ENCODE measurements around the gene MED10.

MED10 gene

GRCh38 chr5:6424110-6424659, 45.8 kb upstream of the MED10 start:
- no peaks in the 10 kb centered on the region for H4K20me1 ChIP-seq (ENCODE audit: insufficient read depth, low read length)
- no peak overlapping the region for H3K4me2 ChIP-seq (ENCODE audit: low read depth, low read length)
- H3K4me1 ChIP-seq (ENCODE audit: low read length), result no peaks in the 10 kb centered on the region
- TF ChIP-seq EZH2 (optimal IDR thresholded peaks at IDR 0.05; ENCODE audit: low read depth, low read length), result no peak
- TF ChIP-seq, protein P1, sequence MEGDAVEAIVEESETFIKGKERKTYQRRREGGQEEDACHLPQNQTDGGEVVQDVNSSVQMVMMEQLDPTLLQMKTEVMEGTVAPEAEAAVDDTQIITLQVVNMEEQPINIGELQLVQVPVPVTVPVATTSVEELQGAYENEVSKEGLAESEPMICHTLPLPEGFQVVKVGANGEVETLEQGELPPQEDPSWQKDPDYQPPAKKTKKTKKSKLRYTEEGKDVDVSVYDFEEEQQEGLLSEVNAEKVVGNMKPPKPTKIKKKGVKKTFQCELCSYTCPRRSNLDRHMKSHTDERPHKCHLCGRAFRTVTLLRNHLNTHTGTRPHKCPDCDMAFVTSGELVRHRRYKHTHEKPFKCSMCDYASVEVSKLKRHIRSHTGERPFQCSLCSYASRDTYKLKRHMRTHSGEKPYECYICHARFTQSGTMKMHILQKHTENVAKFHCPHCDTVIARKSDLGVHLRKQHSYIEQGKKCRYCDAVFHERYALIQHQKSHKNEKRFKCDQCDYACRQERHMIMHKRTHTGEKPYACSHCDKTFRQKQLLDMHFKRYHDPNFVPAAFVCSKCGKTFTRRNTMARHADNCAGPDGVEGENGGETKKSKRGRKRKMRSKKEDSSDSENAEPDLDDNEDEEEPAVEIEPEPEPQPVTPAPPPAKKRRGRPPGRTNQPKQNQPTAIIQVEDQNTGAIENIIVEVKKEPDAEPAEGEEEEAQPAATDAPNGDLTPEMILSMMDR (IDR thresholded peaks at IDR 0.05; ENCODE audit: low read length), result no peak
- no peak for TF ChIP-seq EZH2phosphoT487 (IDR thresholded peaks at IDR 0.05; ENCODE audit: low read length)
- DNase-seq, result no peak
- H3K9ac ChIP-seq (ENCODE audit: low read length), result no peak overlapping the region
- H2AFZ ChIP-seq (ENCODE audit: low read length), result no peak overlapping the region
- H3F3A ChIP-seq (ENCODE audit: insufficient read depth, low read length), result no peaks in the 10 kb centered on the region
- no peaks in the 10 kb centered on the region for H3K36me3 ChIP-seq (replicated peaks; ENCODE audit: insufficient read depth, low read length)
- H3K27ac ChIP-seq (ENCODE audit: low read length), result no peak overlapping the region
- H3K79me2 ChIP-seq (ENCODE audit: low read length), result no peaks in the 10 kb centered on the region
- no peaks in the 10 kb centered on the region for H3K9me3 ChIP-seq (replicated peaks; ENCODE audit: insufficient read depth, low read length)
- H3K9me2 ChIP-seq (replicated peaks; ENCODE audit: insufficient read depth, low read length), result no peaks in the 10 kb centered on the region
- no peak overlapping the region for H3K4me3 ChIP-seq (ENCODE audit: low read length)
- H3K27me3 ChIP-seq (replicated peaks; ENCODE audit: insufficient read depth, low read length), result no peaks in the 10 kb centered on the region

DNA sequence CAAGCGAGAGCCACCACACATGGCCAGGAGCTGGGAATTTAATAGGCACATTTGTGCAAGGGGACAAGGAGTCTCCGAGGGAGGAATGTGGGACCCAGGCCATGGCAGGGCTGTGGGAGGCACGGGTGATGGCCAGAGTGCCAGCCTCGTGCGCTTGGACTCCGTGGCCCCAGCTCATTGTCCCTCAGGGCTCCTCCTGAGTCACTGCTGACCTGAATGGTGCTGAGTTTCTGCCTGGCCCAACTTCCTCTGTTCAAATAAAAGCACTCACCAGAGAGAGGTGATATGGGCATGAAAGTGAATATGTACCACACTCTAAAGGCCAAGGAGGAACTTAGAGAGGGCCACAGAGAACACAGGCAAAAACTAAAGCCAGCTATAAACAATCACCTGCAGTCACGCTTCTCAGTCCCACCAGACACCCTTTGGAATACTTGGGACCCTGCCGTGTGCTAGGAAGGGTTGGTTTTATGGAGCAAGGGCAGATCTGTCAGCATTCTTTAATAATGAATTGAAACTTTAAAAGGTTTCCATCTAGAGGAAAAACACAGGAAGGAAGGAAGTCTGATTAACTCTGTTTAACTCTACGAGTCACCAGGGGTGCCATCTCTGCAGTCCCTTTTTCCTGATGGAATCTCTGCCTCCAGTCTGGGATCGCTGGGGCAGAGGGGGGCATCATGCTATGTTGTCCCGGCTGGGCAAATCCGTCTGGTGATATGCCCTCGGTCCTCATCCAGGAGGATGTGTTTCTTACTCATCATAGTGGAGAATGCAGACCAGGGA, 45.2 kb upstream of the MED10 start:
- Histone ChIP-seq H2AFZ (ENCODE audit: low read length) (no peak overlapping the region), H3K4me3 (ENCODE audit: low read length) (no peak overlapping the region), H3K27me3 (replicated peaks; ENCODE audit: insufficient read depth, low read length) (no peaks in the 10 kb centered on the region), H3K9me2 (replicated peaks; ENCODE audit: insufficient read depth, low read length) (no peaks in the 10 kb centered on the region), H3K36me3 (replicated peaks; ENCODE audit: insufficient read depth, low read length) (no peaks in the 10 kb centered on the region), H3K79me2 (ENCODE audit: low read length) (no peaks in the 10 kb centered on the region), H3F3A (ENCODE audit: insufficient read depth, low read length) (no peaks in the 10 kb centered on the region), H3K9ac (ENCODE audit: low read length) (no peak overlapping the region), H3K9me3 (replicated peaks; ENCODE audit: insufficient read depth, low read length) (no peaks in the 10 kb centered on the region), H3K4me2 (ENCODE audit: low read depth, low read length) (no peak overlapping the region), H3K4me1 (ENCODE audit: low read length) (no peaks in the 10 kb centered on the region), H4K20me1 (ENCODE audit: insufficient read depth, low read length) (no peaks in the 10 kb centered on the region), H3K27ac (ENCODE audit: low read length) (no peak overlapping the region)
- no peak for DNase-seq
- TF ChIP-seq EZH2 (optimal IDR thresholded peaks at IDR 0.05; ENCODE audit: low read depth, low read length) (no peak), EZH2phosphoT487 (IDR thresholded peaks at IDR 0.05; ENCODE audit: low read length) (no peak)
- TF ChIP-seq, protein P1 (IDR thresholded peaks at IDR 0.05; ENCODE audit: low read length), result no peak

DNA sequence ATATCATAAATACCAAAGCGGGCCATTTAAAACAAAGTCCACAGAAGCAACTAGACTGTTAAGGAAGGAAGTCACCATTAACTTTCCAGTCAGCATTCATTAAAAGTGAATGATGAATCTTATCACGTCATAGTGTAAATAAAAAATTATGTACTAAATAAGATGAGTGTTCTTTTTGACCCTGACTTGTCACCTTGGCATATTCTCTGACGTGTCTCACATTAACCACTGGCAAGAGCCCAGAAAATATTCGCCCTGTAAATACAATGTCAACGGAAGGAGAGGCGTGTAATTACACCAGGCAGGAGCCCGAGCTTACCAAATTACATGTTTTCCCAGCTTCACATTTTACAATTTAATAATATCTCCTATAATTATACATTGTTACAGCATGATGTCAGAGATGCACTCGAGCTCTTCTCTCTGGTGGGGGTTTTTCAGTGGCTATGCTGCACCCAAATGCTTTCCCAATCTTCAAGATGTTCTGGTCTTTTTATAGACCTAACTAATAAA, 41.0 kb upstream of the MED10 start:
- TF ChIP-seq, protein P1 (IDR thresholded peaks at IDR 0.05; ENCODE audit: low read length), result no peak
- TF ChIP-seq EZH2phosphoT487 (IDR thresholded peaks at IDR 0.05; ENCODE audit: low read length) (no peak), EZH2 (optimal IDR thresholded peaks at IDR 0.05; ENCODE audit: low read depth, low read length) (no peak)
- no peaks in the 10 kb centered on the region for H3K9me2 ChIP-seq (replicated peaks; ENCODE audit: insufficient read depth, low read length)
- H3K27ac ChIP-seq (ENCODE audit: low read length), result no peak overlapping the region
- H3K79me2 ChIP-seq (ENCODE audit: low read length), result no peaks in the 10 kb centered on the region
- H3K9ac ChIP-seq (ENCODE audit: low read length), result no peak overlapping the region
- no peak overlapping the region for H3K4me2 ChIP-seq (ENCODE audit: low read depth, low read length)
- H3K4me1 ChIP-seq (ENCODE audit: low read length), result no peaks in the 10 kb centered on the region
- H3K4me3 ChIP-seq (ENCODE audit: low read length), result no peak overlapping the region
- DNase-seq, result no peak
- no peaks in the 10 kb centered on the region for H4K20me1 ChIP-seq (ENCODE audit: insufficient read depth, low read length)
- H3F3A ChIP-seq (ENCODE audit: insufficient read depth, low read length), result no peaks in the 10 kb centered on the region
- H3K27me3 ChIP-seq (replicated peaks; ENCODE audit: insufficient read depth, low read length), result no peaks in the 10 kb centered on the region
- H3K36me3 ChIP-seq (replicated peaks; ENCODE audit: insufficient read depth, low read length), result no peaks in the 10 kb centered on the region
- H2AFZ ChIP-seq (ENCODE audit: low read length), result no peak overlapping the region
- no peaks in the 10 kb centered on the region for H3K9me3 ChIP-seq (replicated peaks; ENCODE audit: insufficient read depth, low read length)

Measured in MM.1S (cell line).